CD4-positive, alpha-beta T cell (primary cell): ENCODE measurements around the gene MTRF1. TPM values are rescaled to one million over a fixed set of nuclear protein-coding genes. Genes with fewer than 3 reads are reported as not detected.

Experiments
- ATAC-seq: fragments of 200-7000 bp; cut with Tn5 transposase; one replicate; pipeline ENCODE4 v1.10.0; 2022; ENCODE audit warnings: mild to moderate bottlenecking; ENCODE audit not compliant: poor library complexity
- CTCF ChIA-PET: fragments of 350-600 bp; sonication (Branson Sonifier 250); formaldehyde crosslinking; loops from one replicate; lab custom pipeline; 2021; ENCODE audit warnings: antibody characterized with exemption, inconsistent platforms; lab: Charles Lee
- POLR2A ChIA-PET: fragments of 350-600 bp; sonication (Branson Sonifier 250); formaldehyde crosslinking; loops from one replicate; lab custom pipeline; 2021; ENCODE audit warnings: antibody characterized with exemption, inconsistent platforms; lab: Charles Lee
- DNase-seq, 14 experiments: peaks; one replicate each; pipeline ENCODE4 v3.0.0-alpha.2; 2013 to 2020; ENCODE audit warnings: mixed read lengths in 2 of 14
- H3K27ac ChIP-seq, 2 donors: one replicate each; pipeline versions ENCODE4 v1.5.1 to v1.7.0; 2013; ENCODE audit warnings: low read length in 2 of 2, low read depth in 1 of 2, mild to moderate bottlenecking in 1 of 2
- H3K27me3 ChIP-seq, 2 experiments: 1 replicate in 1 of 2; 2 replicates in 1 of 2; pipeline versions ENCODE4 v1.6.1 to v1.7.0; 2013; ENCODE audit warnings: low read length in 2 of 2, control low read depth in 1 of 2, mild to moderate bottlenecking in 1 of 2, moderate library complexity in 1 of 2; ENCODE audit not compliant: insufficient read depth in 2 of 2, control insufficient read depth in 1 of 2
- H3K36me3 ChIP-seq: one replicate; pipeline ENCODE4 v1.6.1; 2013; ENCODE audit warnings: low read length, control low read depth; ENCODE audit not compliant: insufficient read depth
- H3K4me1 ChIP-seq: one replicate; pipeline ENCODE4 v1.6.1; 2013; ENCODE audit warnings: low read length, control low read depth; ENCODE audit not compliant: insufficient read depth
- H3K4me3 ChIP-seq: one replicate; pipeline ENCODE4 v1.5.1; 2013; ENCODE audit warnings: mild to moderate bottlenecking, low read length, moderate library complexity
- H3K9me3 ChIP-seq, 2 experiments: 1 replicate in 1 of 2; 2 replicates in 1 of 2; pipeline versions ENCODE4 v1.6.1 to v1.7.0; 2013; ENCODE audit warnings: low read length in 2 of 2, mild to moderate bottlenecking in 2 of 2, control low read depth in 1 of 2, moderate library complexity in 1 of 2; ENCODE audit not compliant: control insufficient read depth in 1 of 2, insufficient read depth in 1 of 2
- H3K27ac Mint-ChIP-seq: one replicate; pipeline ENCODE4 v1.8.0; 2020; ENCODE audit warnings: mixed read lengths
- H3K27me3 Mint-ChIP-seq: one replicate; pipeline ENCODE4 v1.8.0; 2021; ENCODE audit warnings: mixed read lengths
- H3K36me3 Mint-ChIP-seq: one replicate; pipeline ENCODE4 v1.8.0; 2021; ENCODE audit warnings: low read depth, mixed read lengths
- H3K4me1 Mint-ChIP-seq: one replicate; pipeline ENCODE4 v1.8.0; 2021; ENCODE audit warnings: low read depth, mixed read lengths
- H3K4me3 Mint-ChIP-seq: one replicate; pipeline ENCODE4 v1.8.0; 2020; ENCODE audit warnings: mild to moderate bottlenecking, mixed read lengths
- H3K9me3 Mint-ChIP-seq: one replicate; pipeline ENCODE4 v1.8.0; 2020; ENCODE audit warnings: mixed read lengths
- intact Hi-C, 2 experiments: fragments of 100-400 bp; cut with DNase I in 1 of 2; cut with micrococcal nuclease in 1 of 2; formaldehyde crosslinking; loops; one replicate each; pipeline versions ENCODE4 v1.15.1 to v1.9.0; 2023 to 2025; cut with DNase I, micrococcal nuclease
- total RNA-seq, 174 experiments: library from RNA in 2 of 174; stranded (reverse) in 2 of 174; gene quantifications; one replicate each; pipeline ENCODE4 v1.2.3 and lab custom pipeline; 2021 to 2026
- TF ChIP-seq, protein P1 (sequence below): fragments of 200-600 bp; IDR thresholded peaks from one replicate; pipeline ENCODE4 v1.8.0; 2022; ENCODE audit warnings: antibody characterized with exemption, mild to moderate bottlenecking

Gene MTRF1
- total RNA-seq, 2 experiments from 2014 or later = 15.7 to 17.8 TPM

DNA sequence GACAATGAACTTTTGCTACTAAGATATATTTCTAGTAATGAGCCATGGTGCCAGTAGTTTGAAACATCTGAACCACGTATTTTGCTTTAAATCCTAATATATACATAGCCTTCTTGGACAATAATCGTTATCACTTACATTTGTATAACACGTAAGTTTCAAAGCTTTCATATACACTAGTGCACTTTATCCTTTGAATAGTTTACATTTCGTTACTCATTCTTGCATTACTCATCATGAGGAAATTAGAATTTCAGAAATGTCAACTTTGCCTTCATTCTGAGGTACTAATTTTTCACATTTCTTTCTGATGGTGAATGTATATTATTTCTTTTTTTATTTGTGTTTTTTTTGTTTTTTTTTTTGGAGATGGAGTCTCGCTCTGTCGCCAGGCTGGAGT is 74.8 kb downstream of the MTRF1 start:
- peaks cover 29% of the 10 kb centered on the region for H3K36me3 Mint-ChIP-seq
- CTCF ChIA-PET = interaction anchor here (0.7 kb wide), 1 partner anchor 502 kb away, joined by 3 read pairs; no protein-coding TSS in a partner anchor
- TF ChIP-seq, protein P1, sequence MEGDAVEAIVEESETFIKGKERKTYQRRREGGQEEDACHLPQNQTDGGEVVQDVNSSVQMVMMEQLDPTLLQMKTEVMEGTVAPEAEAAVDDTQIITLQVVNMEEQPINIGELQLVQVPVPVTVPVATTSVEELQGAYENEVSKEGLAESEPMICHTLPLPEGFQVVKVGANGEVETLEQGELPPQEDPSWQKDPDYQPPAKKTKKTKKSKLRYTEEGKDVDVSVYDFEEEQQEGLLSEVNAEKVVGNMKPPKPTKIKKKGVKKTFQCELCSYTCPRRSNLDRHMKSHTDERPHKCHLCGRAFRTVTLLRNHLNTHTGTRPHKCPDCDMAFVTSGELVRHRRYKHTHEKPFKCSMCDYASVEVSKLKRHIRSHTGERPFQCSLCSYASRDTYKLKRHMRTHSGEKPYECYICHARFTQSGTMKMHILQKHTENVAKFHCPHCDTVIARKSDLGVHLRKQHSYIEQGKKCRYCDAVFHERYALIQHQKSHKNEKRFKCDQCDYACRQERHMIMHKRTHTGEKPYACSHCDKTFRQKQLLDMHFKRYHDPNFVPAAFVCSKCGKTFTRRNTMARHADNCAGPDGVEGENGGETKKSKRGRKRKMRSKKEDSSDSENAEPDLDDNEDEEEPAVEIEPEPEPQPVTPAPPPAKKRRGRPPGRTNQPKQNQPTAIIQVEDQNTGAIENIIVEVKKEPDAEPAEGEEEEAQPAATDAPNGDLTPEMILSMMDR = no peak
- DNase-seq (no peak), ATAC-seq (no peak)
- Histone ChIP-seq H3K4me1 (peaks cover 8% of the 10 kb centered on the region), H3K36me3 (no peaks in the 10 kb centered on the region), H3K27me3 (no peaks in the 10 kb centered on the region), H3K9me3 (no peaks in the 10 kb centered on the region), H3K27ac (no peak overlapping the region), H3K4me3 (no peak overlapping the region)
- POLR2A ChIA-PET = no interaction called here
- intact Hi-C loops = no loop called here
- peaks cover 35% of the 10 kb centered on the region for H3K4me1 Mint-ChIP-seq
- H3K9me3 Mint-ChIP-seq = no peaks in the 10 kb centered on the region
- H3K27ac Mint-ChIP-seq = no peak overlapping the region
- H3K27me3 Mint-ChIP-seq = no peaks in the 10 kb centered on the region
- no peak overlapping the region for H3K4me3 Mint-ChIP-seq

DNA sequence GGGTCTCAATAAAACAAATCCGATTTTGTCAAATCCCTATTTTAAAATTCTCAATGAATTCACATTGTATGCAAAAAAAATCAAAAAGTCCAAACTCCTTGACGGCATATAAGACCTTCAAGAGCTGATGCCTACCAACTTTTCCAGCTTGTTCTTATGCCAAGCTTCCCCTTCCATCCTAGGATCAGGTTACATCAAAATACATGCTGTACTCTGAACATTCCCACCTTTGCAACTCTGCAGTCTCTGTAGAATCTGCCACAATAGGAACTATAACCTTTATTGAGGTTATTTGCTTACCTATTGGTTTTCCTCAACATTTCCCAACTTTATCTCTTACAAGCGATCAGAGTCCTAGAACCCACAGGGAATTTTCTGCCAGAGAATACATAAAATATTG is 76.9 kb downstream of the MTRF1 start:
- ATAC-seq = no peak
- Histone ChIP-seq H3K36me3 (no peaks in the 10 kb centered on the region), H3K4me1 (no peaks in the 10 kb centered on the region), H3K4me3 (no peak overlapping the region), H3K27ac (no peak overlapping the region), H3K9me3 (no peaks in the 10 kb centered on the region), H3K27me3 (no peaks in the 10 kb centered on the region)
- TF ChIP-seq, protein P1 = no peak
- no peaks in the 10 kb centered on the region for H3K9me3 Mint-ChIP-seq
- ChIA-PET POLR2A (no interaction called here), CTCF (interaction anchor here (1.0 kb wide), 1 partner anchor 463 kb away, joined by 3 read pairs; no protein-coding TSS in a partner anchor)
- H3K4me3 Mint-ChIP-seq = no peak overlapping the region
- peaks cover 20% of the 10 kb centered on the region for H3K36me3 Mint-ChIP-seq
- no peaks in the 10 kb centered on the region for H3K27me3 Mint-ChIP-seq
- no peak overlapping the region for H3K27ac Mint-ChIP-seq
- DNase-seq = no peak
- intact Hi-C loops = no loop called here
- H3K4me1 Mint-ChIP-seq = peaks cover 18% of the 10 kb centered on the region

DNA sequence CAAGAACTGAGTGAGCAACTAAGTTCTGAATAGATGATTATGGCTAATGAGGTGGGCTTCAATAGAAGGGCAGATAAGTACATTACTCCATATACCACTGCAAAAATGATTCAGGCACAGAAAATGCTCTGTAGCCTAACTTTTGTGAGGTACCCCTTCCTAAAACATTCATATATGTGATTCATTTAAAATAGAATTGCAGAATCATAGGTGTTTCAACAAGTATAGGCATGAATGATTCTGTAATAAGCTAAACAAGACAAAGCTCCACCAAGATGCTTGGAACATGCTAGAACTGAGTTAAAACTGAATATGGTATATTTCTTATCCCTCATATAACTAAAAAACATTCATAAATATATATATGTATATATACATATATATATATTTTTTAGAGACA is 81.1 kb downstream of the MTRF1 start:
- H3K36me3 Mint-ChIP-seq = peaks cover 9% of the 10 kb centered on the region
- DNase-seq = no peak

More for the DNA sequence above, 81.1 kb downstream of the MTRF1 start:
- Histone ChIP-seq H3K36me3 (no peaks in the 10 kb centered on the region), H3K4me1 (no peaks in the 10 kb centered on the region), H3K4me3 (no peak overlapping the region), H3K9me3 (no peaks in the 10 kb centered on the region), H3K27me3 (no peaks in the 10 kb centered on the region), H3K27ac (no peak overlapping the region)
- ChIA-PET CTCF (interaction anchor here (0.6 kb wide), 1 partner anchor 406 kb away, joined by 3 read pairs; no protein-coding TSS in a partner anchor), POLR2A (no interaction called here)
- TF ChIP-seq, protein P1 = no peak
- no peak for ATAC-seq
- no peaks in the 10 kb centered on the region for H3K9me3 Mint-ChIP-seq
- no peaks in the 10 kb centered on the region for H3K4me1 Mint-ChIP-seq
- H3K27me3 Mint-ChIP-seq = no peaks in the 10 kb centered on the region
- intact Hi-C loops = no loop called here
- H3K4me3 Mint-ChIP-seq = no peak overlapping the region
- H3K27ac Mint-ChIP-seq = no peak overlapping the region
